Left kidney (tissue), 2 donors: Measurements from ENCODE around the gene MIS12. TPM values are rescaled to one million over a fixed set of nuclear protein-coding genes. Genes with fewer than 3 reads are reported as not detected.

ENCODE experiments used
- DNase-seq: peaks from one replicate; pipeline ENCODE4 v3.0.0-alpha.2; 2013
- polyA plus RNA-seq: library from polyadenylated mRNA; unstranded; fragments of 120-200 nt; gene quantifications from one replicate; pipeline ENCODE4 v1.2.1, GENCODE V29; 2013; ENCODE audit not compliant: insufficient read length

Gene MIS12
- polyA plus RNA-seq, 1 donor = 49.8 TPM

- DNase-seq = no peak
Observed at GRCh38 chr17:5532581-5532980, 46.2 kb downstream of the MIS12 start.

GRCh38 chr17:5533486-5534315 is 47.3 kb downstream of the MIS12 start:
- no peak for DNase-seq

- no peak for DNase-seq
Observed at GRCh38 chr17:5535436-5535835, 49.1 kb downstream of the MIS12 start.

GRCh38 chr17:5536866-5537650 is 50.7 kb downstream of the MIS12 start:
- DNase-seq = no peak

GRCh38 chr17:5539286-5539685 is 52.9 kb downstream of the MIS12 start:
- no peak for DNase-seq

GRCh38 chr17:5540321-5540720 is 54.0 kb downstream of the MIS12 start:
- DNase-seq = no peak

Other genes with a start within 250 kb of the MIS12 start
- gene RABEP1, start 204.3 kb upstream of the MIS12 start, polyA plus RNA-seq = 76.8 TPM
- 91.8 TPM for gene NUP88, start 66.9 kb upstream of the MIS12 start, polyA plus RNA-seq
- 96.2 TPM for gene RPAIN, start 66.4 kb upstream of the MIS12 start, polyA plus RNA-seq
- 159 TPM for gene C1QBP, start 47.4 kb upstream of the MIS12 start, polyA plus RNA-seq
- 23.7 TPM for gene DHX33, start 17.6 kb upstream of the MIS12 start, polyA plus RNA-seq
- gene DERL2, start 388 bp upstream of the MIS12 start, polyA plus RNA-seq = 88.2 TPM
- gene NLRP1, start 97.9 kb downstream of the MIS12 start, polyA plus RNA-seq = 37.6 TPM